Measurements from ENCODE around the gene ZNF32. TPM values are rescaled to one million over a fixed set of nuclear protein-coding genes. Genes with fewer than 3 reads are reported as not detected.

The ZNF32 gene
- total and polyA plus RNA-seq, 2 donors (not counting 3 experiments of a cell fraction or from before 2014, with no cell fraction given) = 12.5 to 14.4 TPM

DNA sequence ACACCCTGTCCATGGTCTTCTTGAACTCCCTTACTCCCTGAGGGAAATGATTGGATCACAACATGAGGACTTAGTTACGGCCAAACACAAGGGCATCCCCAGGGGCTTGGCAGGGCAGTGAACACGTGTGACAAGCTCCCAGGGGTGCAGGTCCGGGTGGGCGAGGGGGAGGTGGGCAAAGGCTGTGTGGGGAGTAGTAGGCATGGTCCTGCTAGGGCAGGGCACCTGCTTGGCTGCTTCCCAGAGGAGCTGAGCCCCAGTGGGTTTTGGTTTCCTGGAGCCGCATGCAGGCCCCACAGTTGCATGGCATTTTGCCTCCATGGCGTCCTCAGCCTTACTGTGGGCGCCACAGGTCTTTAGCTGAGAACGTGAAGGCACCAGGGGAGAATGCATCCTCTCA lies 46.6 kb upstream of the ZNF32 start:
- intact Hi-C loops (cut with micrococcal nuclease) = no loop called here

More for the DNA sequence above, 46.6 kb upstream of the ZNF32 start:
- H3K9me1 ChIP-seq (replicated peaks; ENCODE audit: control insufficient read depth, extremely low read depth, insufficient read depth, low read length) = no peaks in the 10 kb centered on the region
- H3K27me3 ChIP-seq (ENCODE audit: control insufficient read depth in 2 of 2, insufficient read depth in 2 of 2, low read length in 2 of 2) = no peaks in the 10 kb centered on the region
- no peak overlapping the region for H3K4me3 ChIP-seq (replicated peaks in 1 of 3; ENCODE audit: insufficient read depth in 1 of 3, low read depth in 1 of 3, low read length in 3 of 3)
- no peak for FAIRE-seq
- ChIA-PET POLR2A (no interaction called here), CTCF (no interaction called here)
- no peaks in the 10 kb centered on the region for H3K79me2 ChIP-seq (ENCODE audit: control insufficient read depth, insufficient read depth, low read length)
- DNase-seq (ENCODE audit: low read depth, low spot score) = no peak
- H3K36me3 ChIP-seq (ENCODE audit: control insufficient read depth in 2 of 2, extremely low read depth in 1 of 2, insufficient read depth in 2 of 2, low read length in 2 of 2) = no peaks in the 10 kb centered on the region
- no peak overlapping the region for H2AFZ ChIP-seq (ENCODE audit: low read depth, low read length)
- H4K20me1 ChIP-seq (replicated peaks; ENCODE audit: control insufficient read depth, extremely low read depth, insufficient read depth, low read length) = no peaks in the 10 kb centered on the region
- BruUV-seq (replicated peaks) = no TSS peak
- dilution Hi-C loops (cut with MboI; ENCODE audit: extremely low pct_ligation_motif_present, low sequenced_read_pairs) = no loop called here
- peaks cover 24% of the 10 kb centered on the region for H3K4me1 ChIP-seq (ENCODE audit: control insufficient read depth, extremely low read depth, insufficient read depth, low read length)
- no peak for TF ChIP-seq CTCF (IDR thresholded peaks at IDR 0.05; ENCODE audit: extremely low read depth in 1 of 2, insufficient read depth in 1 of 2, low read depth in 1 of 2, low read length in 2 of 2)
- no peak for TF ChIP-seq JUN (IDR thresholded peaks at IDR 0.05; ENCODE audit: borderline replicate concordance, insufficient read depth, insufficient read length, low read depth)
- TF ChIP-seq, protein P1, sequence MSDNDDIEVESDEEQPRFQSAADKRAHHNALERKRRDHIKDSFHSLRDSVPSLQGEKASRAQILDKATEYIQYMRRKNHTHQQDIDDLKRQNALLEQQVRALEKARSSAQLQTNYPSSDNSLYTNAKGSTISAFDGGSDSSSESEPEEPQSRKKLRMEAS (IDR thresholded peaks at IDR 0.05; ENCODE audit: insufficient read depth, insufficient read length) = no peak
- TF ChIP-seq POLR2A (IDR thresholded peaks at IDR 0.05; ENCODE audit: low read depth, low read length) = no peak
- TF ChIP-seq EZH2 (IDR thresholded peaks at IDR 0.05; ENCODE audit: borderline replicate concordance, low read depth, low read length, severe bottlenecking) = no peak
- no peak for TF ChIP-seq FOS (IDR thresholded peaks at IDR 0.05; ENCODE audit: borderline replicate concordance, insufficient read depth, low read length)
- no peak for TF ChIP-seq GATA2 (IDR thresholded peaks at IDR 0.05; ENCODE audit: insufficient read depth, insufficient read length, low read depth, low read length)
- no peak for TF ChIP-seq MYC (IDR thresholded peaks at IDR 0.05; ENCODE audit: low read depth, low read length)
- no peak for TF ChIP-seq POLR2AphosphoS5 (IDR thresholded peaks at IDR 0.05; ENCODE audit: insufficient read depth, low read depth, low read length)
- no peak overlapping the region for H3K4me2 ChIP-seq (ENCODE audit: insufficient read depth, low read length)
- H3K27ac ChIP-seq (ENCODE audit: insufficient read depth, low read depth, low read length) = no peak overlapping the region
- no peak overlapping the region for H3K9ac ChIP-seq (replicated peaks; ENCODE audit: extremely low read depth, insufficient read depth, low read length)
- no peaks in the 10 kb centered on the region for H3K9me3 ChIP-seq (replicated peaks; ENCODE audit: control insufficient read depth, insufficient read depth, low read length)
